Stomach (tissue), 9 donors: ENCODE measurements around the gene TPH2. TPM values are rescaled to one million over a fixed set of nuclear protein-coding genes. Genes with fewer than 3 reads are reported as not detected.

Experiments used
- DNase-seq, 2 donors: peaks; one replicate each; pipeline versions ENCODE4 v3.0.0 to v3.0.0-alpha.2; 2013 to 2019
- H3K27ac ChIP-seq, 5 donors: fragments of 200-600 bp in 4 of 5; sonication (generic) in 4 of 5; one replicate each; pipeline ENCODE4 v1.5.1; 2013 to 2019; ENCODE audit warnings: mild to moderate bottlenecking in 1 of 5, moderate library complexity in 1 of 5
- H3K27me3 ChIP-seq, 3 donors: fragments of 200-600 bp; sonication (generic); one replicate each; pipeline ENCODE4 v1.5.1; 2017 to 2019; ENCODE audit warnings: mixed run types in 1 of 3
- H3K36me3 ChIP-seq, 4 donors: fragments of 200-600 bp; sonication (generic); 1 replicate in 3 of 4; 2 replicates in 1 of 4; pipeline ENCODE4 v1.5.1; 2016 to 2019
- H3K4me1 ChIP-seq, 4 donors: fragments of 200-600 bp; sonication (generic); one replicate each; pipeline ENCODE4 v1.5.1; 2016 to 2019
- H3K4me3 ChIP-seq, 4 donors: fragments of 200-600 bp; sonication (generic) in 3 of 4; one replicate each; pipeline ENCODE4 v1.5.1; 2016 to 2019; ENCODE audit warnings: mild to moderate bottlenecking in 1 of 4
- H3K9me3 ChIP-seq, 4 donors: fragments of 200-600 bp; sonication (generic); one replicate each; pipeline ENCODE4 v1.5.1; 2016 to 2019
- CTCF ChIP-seq, 7 experiments: fragments of 450-650 bp in 4 of 7; fragments of 200-600 bp in 3 of 7; sonication (generic) in 3 of 7; IDR thresholded peaks; one replicate each; pipeline ENCODE4 v1.5.1; 2016 to 2019; ENCODE audit warnings: antibody characterized with exemption in 7 of 7, control low read depth in 2 of 7, mild to moderate bottlenecking in 1 of 7
- EP300 ChIP-seq: sonication (generic); formaldehyde crosslinking; IDR thresholded peaks from one replicate; pipeline ENCODE4 v1.6.1; 2017; ENCODE audit warnings: antibody characterized with exemption
- POLR2A ChIP-seq, 4 donors: fragments of 450-650 bp; IDR thresholded peaks; one replicate each; pipeline ENCODE4 v1.6.1; 2016; ENCODE audit warnings: antibody characterized with exemption in 4 of 4, control low read depth in 2 of 4, mild to moderate bottlenecking in 1 of 4, moderate library complexity in 1 of 4
- POLR2AphosphoS5 ChIP-seq, 3 donors: sonication (generic); formaldehyde crosslinking; IDR thresholded peaks; one replicate each; pipeline ENCODE4 v1.6.1; 2016; ENCODE audit warnings: antibody characterized with exemption in 3 of 3
- WGBS, 5 donors: extraction: QIAGEN DNeasy Blood & Tissue Kit in 3 of 5; methylation state at CpG; one replicate each; pipeline versions ENCODE4 v1.1.5 to v1.1.7; 2013 to 2018; 5-methylcytosine and 5-hydroxymethylcytosine counted together
- intact Hi-C: fragments of 100-400 bp; cut with DNase I; formaldehyde crosslinking; loops from one replicate; pipeline ENCODE4 v1.15.1; 2023; ENCODE audit warnings: low total_unique reads
- polyA plus RNA-seq, 3 donors: library from polyadenylated mRNA; stranded (reverse); fragments of 200-250 nt; gene quantifications; one replicate each; pipeline ENCODE4 v1.2.3, GENCODE V29; 2013
- total RNA-seq, 5 donors: library from RNA; depleted of rRNA; stranded (reverse); fragments of >200 nt; gene quantifications; one replicate each; pipeline versions ENCODE4 v1.1.0 to v1.2.3, GENCODE V29; 2014 to 2016
- donor health status: healthy with polysubstance abuse.
- donor health status: Bipolar disorder and iron deficiency.
- donor health status: healthy.

Gene TPH2
- total and polyA plus RNA-seq, 8 donors, result 0.37 TPM; not detected in 7

DNA sequence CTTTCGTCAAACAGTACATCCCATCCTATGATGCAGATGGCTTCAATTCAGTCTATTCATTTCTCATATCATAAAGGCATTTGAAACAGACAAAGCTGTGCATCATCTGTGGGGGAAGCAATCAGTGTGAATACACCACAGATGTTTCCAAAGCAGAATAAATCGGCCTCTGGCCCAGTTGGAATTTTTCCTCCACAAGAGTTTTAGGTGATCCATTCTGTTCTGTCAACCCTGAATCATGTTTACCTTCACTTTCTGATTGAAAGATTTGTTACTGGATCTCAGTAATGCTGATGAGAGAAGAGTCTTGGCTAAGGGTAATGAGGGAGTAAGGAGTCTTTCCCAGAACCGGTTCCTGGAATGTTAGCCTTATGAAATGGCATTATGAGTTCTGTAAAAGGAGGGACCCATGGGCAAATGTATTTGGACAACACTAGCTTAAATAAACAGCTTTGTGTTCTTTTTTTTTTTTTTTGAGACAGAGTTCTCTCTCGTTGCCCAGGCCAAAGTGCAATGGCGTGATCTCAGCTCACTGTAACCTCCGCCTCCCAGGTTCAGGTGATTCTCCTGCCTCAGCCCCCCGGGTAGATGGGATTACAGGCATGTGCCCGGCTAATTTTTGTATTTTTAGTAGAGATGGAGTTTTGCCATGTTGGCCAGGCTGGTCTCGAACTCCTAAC is 62.5 kb downstream of the TPH2 start:
- TF ChIP-seq EP300, result no peak
- no peak for TF ChIP-seq POLR2A (IDR thresholded peaks at IDR 0.05)
- TF ChIP-seq POLR2AphosphoS5 (IDR thresholded peaks at IDR 0.05), result no peak
- no peak for TF ChIP-seq CTCF (IDR thresholded peaks at IDR 0.05)
- H3K36me3 ChIP-seq, result no peaks in the 10 kb centered on the region
- no peak for DNase-seq
- no peaks in the 10 kb centered on the region for H3K27me3 ChIP-seq
- H3K4me1 ChIP-seq, result no peaks in the 10 kb centered on the region
- 73 to 77% (median 75%) methylated on average over 9 of the region's 9 CpGs for WGBS, 5 donors
- intact Hi-C loops, result no loop called here
- no peaks in the 10 kb centered on the region for H3K9me3 ChIP-seq
- no peak overlapping the region for H3K27ac ChIP-seq
- no peak overlapping the region for H3K4me3 ChIP-seq

DNA sequence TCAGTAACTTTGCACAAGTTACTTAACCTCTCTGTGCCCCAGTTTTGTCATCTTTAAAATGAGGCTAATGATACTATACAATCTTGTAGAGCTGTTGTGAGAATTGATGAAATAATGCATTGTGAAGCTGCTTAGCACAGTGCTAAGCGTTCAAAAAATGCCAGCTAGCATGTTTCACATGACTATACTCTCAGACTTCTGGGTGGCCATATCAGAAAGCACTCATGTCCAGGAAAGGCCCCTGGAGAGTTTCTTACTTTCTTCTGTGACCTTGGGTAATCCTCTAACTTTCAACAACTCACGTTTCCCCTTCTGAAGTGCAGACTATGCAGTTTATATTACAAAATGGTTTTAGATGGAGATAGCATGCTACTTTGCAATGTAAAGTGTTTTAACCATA is 68.1 kb downstream of the TPH2 start:
- Histone ChIP-seq H3K9me3 (no peaks in the 10 kb centered on the region), H3K4me3 (no peak overlapping the region), H3K27ac (no peak overlapping the region), H3K36me3 (no peaks in the 10 kb centered on the region), H3K4me1 (no peaks in the 10 kb centered on the region), H3K27me3 (no peaks in the 10 kb centered on the region)
- intact Hi-C loops, result no loop called here
- no peak for DNase-seq
- TF ChIP-seq CTCF (IDR thresholded peaks at IDR 0.05) (no peak), POLR2AphosphoS5 (IDR thresholded peaks at IDR 0.05) (no peak), POLR2A (IDR thresholded peaks at IDR 0.05) (no peak), EP300 (no peak)
- 43 to 59% (median 52%) methylated on average over 2 of the region's 2 CpGs for WGBS, 5 donors

- 43 to 71% (median 63%) methylated on average over 4 of the region's 4 CpGs for WGBS, 5 donors
Observed at GRCh38 chr12:72010356-72010755, 71.7 kb downstream of the TPH2 start.

GRCh38 chr12:72011374-72011773 is 72.7 kb downstream of the TPH2 start:
- 2 to 11% (median 7%) methylated on average over 1 of the region's 1 CpG for WGBS, 5 donors
- no peaks in the 10 kb centered on the region for H3K27me3 ChIP-seq
- no peak overlapping the region for H3K27ac ChIP-seq

More at GRCh38 chr12:72010356-72010755, 71.7 kb downstream of the TPH2 start:
- H3K9me3 ChIP-seq, result no peaks in the 10 kb centered on the region
- H3K27me3 ChIP-seq, result no peaks in the 10 kb centered on the region
- no peak for DNase-seq
- no peaks in the 10 kb centered on the region for H3K36me3 ChIP-seq
- H3K4me1 ChIP-seq, result no peaks in the 10 kb centered on the region
- intact Hi-C loops, result no loop called here
- no peak for TF ChIP-seq POLR2AphosphoS5 (IDR thresholded peaks at IDR 0.05)
- no peak overlapping the region for H3K4me3 ChIP-seq
- H3K27ac ChIP-seq, result no peak overlapping the region

More at GRCh38 chr12:72011374-72011773, 72.7 kb downstream of the TPH2 start:
- TF ChIP-seq POLR2A (IDR thresholded peaks at IDR 0.05), result no peak
- no peak for TF ChIP-seq CTCF (IDR thresholded peaks at IDR 0.05)
- TF ChIP-seq POLR2AphosphoS5 (IDR thresholded peaks at IDR 0.05), result no peak
- no peak for TF ChIP-seq EP300
- no peaks in the 10 kb centered on the region for H3K36me3 ChIP-seq
- no peak overlapping the region for H3K4me3 ChIP-seq
- intact Hi-C loops, result no loop called here
- no peaks in the 10 kb centered on the region for H3K4me1 ChIP-seq
- peak in 1 of 2 donors; percentile 47 for DNase-seq
- no peaks in the 10 kb centered on the region for H3K9me3 ChIP-seq
